ENCODE data around the gene NCOA3.

GRCh38 chr20:47610945-47611250 is 109.2 kb downstream of the NCOA3 start:
- TF ChIP-seq CTCF (IDR thresholded peaks at IDR 0.05) (no peak), POLR2A (IDR thresholded peaks at IDR 0.05) (no peak)
